ENCODE data around the gene IL1RAPL2.

IL1RAPL2 gene

DNA sequence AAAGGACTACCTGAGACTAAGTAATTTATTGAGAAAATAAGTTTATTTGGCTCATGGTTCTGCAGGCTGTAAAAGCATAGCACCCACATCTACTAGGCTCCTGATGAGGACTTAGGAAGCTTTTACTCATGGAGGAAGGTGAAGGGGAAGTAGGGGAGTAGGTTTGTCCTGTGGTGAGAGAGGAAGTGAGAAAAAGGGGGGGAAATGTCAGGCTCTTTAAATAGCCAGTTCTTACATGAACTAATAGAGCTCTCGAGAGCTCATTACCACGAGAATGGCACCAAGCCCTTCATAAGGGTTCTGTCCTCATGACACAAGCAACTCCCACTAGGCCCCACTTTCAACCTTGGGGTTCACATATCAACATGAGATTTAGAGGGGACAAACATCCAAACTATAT, 1130.9 kb downstream of the IL1RAPL2 start:
- DNase-seq (ENCODE audit: insufficient read length, low spot score) (no peak), FAIRE-seq (no peak)
- no peak for TF ChIP-seq POLR2A (IDR thresholded peaks at IDR 0.05; ENCODE audit: low read depth, low read length)

DNA sequence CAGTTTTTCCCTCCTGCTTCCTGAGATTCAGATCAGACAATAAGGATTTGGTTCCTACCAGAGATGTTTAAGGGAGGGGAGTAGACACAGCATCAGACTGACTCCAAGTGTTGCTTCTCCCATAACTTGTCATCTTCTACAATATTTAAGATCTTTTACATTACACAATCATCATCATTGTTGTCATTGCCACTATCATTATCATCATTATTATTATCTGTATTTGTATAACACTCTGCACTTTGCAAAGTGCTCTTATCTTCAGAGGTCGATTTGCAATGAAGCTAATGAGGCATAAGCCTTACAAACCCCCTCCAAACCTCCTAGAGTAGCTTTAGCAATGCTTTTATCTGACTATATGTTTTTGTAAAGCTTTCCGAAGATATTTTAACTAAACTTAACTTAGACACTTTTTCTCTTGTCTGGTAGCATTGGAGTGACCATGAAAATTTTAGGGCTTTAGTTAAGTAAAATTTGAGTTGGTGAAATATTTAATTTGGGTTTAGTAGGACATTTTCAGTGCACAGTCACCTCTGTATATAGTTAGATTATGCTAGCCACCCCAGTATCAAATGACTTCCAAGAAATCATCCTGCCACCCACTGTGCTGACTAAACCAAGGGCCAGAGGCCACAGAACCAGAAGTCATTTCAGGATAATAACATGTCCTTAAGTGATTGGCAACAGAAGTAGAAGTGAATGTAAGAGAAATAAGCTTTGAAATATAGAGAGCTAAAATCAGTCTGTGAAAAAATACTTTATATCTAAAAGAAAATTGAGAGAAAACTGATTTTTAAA, 1132.2 kb downstream of the IL1RAPL2 start:
- TF ChIP-seq POLR2A (IDR thresholded peaks at IDR 0.05; ENCODE audit: low read depth, low read length) = no peak
- no peak for FAIRE-seq
- DNase-seq (ENCODE audit: insufficient read length, low spot score) = no peak

DNA sequence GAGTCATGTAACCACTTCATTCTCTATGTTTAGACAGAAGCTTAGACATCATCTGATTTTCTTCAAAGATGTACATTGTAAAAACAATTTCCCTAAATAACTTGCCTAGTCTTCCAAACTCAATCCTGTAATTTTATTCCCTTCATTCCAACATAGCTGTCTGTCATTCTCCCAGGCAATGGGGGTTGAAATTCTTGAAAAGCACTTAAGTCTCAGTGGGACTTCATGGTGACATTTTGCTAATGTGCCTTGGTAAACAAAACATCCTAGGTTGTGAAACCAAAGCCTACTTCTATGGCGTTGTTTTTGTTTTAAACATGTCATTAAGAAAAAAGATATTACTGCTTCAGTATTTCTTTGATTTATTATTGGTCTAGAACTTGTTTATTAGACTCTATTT, 1134.3 kb downstream of the IL1RAPL2 start:
- no peak for DNase-seq (ENCODE audit: insufficient read length, low spot score)
- no peak for TF ChIP-seq POLR2A (IDR thresholded peaks at IDR 0.05; ENCODE audit: low read depth, low read length)
- no peak for FAIRE-seq

DNA sequence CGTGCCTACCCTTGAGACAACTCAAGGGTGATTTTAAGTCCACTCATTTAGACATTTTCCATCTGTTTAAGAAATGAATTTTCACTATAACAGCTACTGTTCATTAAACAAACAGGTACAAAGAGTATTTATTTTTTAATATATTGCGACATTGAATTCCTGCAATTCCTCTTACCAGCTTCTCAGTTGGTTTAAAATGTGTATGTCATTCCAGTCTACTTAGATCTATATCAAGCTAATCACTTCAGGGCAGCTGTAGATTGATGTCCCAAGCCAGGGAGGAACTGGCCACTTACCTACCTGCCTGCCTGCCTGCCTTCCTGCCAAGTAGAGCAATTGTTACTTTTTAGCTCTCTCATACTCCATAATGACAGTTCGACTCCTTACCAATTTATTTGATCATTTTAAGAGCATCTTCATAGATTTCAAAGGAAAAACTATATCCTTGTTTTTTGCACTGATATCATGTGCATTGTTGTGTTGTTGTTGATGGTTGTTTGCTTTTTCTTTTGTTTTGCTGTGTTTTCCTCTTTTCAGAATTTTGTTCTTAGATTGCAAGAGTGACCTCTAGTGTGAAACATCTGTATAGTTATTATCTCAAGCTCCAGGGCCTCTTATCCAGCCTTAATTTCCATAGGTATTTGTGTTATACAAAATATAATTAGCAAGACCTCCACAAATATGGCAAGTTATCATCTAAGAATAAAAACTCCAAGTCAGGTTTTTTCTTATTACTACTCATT, 1135.5 kb downstream of the IL1RAPL2 start:
- DNase-seq (ENCODE audit: insufficient read length, low spot score) (no peak), FAIRE-seq (no peak)
- TF ChIP-seq POLR2A (IDR thresholded peaks at IDR 0.05; ENCODE audit: low read depth, low read length) = no peak

DNA sequence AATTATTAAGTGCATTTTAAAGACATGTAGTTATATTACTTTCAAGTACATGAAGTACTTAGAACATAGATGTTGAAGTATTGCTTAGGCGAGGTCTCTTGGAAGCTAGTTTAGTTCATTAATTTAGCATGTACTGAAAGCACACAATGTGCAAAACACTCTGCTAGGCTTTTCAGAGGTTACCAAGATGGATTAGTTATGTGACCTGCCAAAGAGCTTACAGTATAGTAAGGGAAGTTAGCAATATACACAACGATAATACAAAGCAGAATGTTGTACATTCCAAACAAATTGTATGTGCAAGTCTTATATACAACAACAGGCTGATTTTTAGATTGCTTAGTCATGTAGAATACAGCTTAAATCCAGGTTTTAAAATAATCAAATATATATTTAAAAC, 1137.9 kb downstream of the IL1RAPL2 start:
- FAIRE-seq (no peak), DNase-seq (ENCODE audit: insufficient read length, low spot score) (no peak)

DNA sequence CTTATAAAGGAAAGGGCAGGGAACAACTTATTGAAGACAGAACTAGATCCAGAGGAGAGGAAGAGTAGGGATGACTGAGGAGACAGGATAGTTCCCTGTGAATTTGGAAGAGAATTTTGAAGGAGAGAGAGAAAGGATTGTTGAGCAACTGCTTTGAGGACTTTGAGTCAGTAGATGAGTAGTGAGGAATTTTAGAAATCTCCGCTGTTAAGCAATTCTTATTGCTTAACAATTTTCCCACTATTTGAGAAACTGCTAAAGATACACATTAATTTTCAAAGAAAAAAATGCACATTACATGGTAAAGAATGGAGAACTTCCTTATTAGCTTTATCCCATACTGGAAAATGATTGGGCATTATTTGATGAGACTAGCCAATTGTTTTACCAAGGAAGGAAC, 1140.0 kb downstream of the IL1RAPL2 start:
- no peak for DNase-seq (ENCODE audit: insufficient read length, low spot score)
- TF ChIP-seq POLR2A (IDR thresholded peaks at IDR 0.05; ENCODE audit: low read depth, low read length) = no peak
- FAIRE-seq = no peak

More for the DNA sequence above, 1137.9 kb downstream of the IL1RAPL2 start:
- TF ChIP-seq POLR2A (IDR thresholded peaks at IDR 0.05; ENCODE audit: low read depth, low read length) = no peak

DNA sequence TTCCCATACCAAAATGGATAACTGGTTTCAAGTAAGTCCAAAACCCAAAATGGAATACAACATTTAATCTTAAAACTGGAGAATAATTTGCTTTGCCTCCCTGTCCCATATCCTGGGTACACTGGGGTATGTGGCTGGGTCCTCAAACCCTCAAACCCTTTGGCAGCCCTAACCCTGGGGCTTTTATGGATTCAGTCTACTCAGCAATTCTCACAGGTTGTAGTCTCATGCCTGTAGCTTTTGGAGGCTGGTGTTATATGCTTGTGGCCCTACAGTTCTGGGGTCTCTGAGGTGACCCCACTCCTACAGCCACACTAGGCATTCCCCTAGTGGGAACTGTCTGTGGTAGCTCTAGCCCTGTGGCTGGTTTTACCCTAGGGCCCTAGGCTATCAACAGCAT, 1145.8 kb downstream of the IL1RAPL2 start:
- no peak for DNase-seq (ENCODE audit: insufficient read length, low spot score)
- no peak for FAIRE-seq
- no peak for TF ChIP-seq POLR2A (IDR thresholded peaks at IDR 0.05; ENCODE audit: low read depth, low read length)

DNA sequence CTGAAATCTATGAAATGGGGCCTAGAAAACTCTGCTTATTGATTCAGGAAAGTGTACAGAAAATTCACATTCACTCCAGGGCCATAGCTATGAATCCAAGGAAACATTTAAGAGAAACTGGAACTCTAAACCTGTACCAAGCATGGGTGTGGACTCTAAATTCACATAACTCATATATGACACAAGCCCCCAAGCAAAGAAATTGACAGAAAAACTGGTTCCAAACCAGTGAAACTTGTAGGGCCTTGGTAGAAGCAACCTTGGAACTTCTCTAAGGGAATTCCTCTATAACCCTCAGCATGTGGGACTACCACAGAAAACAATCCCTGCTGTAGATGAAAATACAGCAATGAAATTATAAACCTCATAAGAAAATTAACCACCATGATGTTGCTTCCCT, 1149.7 kb downstream of the IL1RAPL2 start:
- TF ChIP-seq POLR2A (IDR thresholded peaks at IDR 0.05; ENCODE audit: low read depth, low read length) = no peak
- FAIRE-seq (no peak), DNase-seq (ENCODE audit: insufficient read length, low spot score) (no peak)

DNA sequence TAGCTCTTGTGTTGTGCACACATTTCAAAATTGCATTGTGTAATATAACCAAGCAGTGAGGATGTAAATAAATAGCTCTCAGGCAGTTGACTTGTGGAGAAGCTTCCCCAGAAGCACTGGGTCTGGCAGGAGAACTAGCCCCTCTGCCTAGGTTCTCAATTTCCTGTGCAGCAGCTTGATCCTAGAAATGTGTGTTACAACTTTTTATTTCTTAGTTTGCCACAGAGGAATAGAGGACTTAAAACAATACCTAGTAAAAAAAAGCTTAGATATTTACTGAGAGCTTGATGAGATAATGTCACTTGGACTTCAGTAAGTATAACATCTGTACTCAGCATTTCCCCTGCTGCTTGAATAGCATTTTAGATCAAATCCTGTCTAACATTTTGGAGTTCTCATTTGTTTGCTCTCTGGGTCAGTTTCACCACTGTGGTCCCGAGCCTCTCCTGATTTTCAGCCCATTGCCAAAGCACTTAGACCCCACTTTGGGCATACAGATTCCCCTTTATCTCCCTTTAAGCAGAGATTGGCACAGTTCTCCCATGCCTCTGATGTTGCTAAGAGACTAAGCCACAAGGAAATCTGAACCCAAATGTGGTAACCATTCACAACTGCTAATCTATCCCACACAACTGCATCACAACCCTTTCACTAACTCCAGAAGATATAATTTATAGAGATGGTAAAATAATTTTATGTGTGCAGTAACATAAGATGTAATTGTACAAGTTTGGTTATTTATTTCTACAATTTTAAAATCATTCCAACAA, 1158.2 kb downstream of the IL1RAPL2 start:
- no peak for TF ChIP-seq POLR2A (IDR thresholded peaks at IDR 0.05; ENCODE audit: low read depth, low read length)
- FAIRE-seq (no peak), DNase-seq (ENCODE audit: insufficient read length, low spot score) (no peak)

DNA sequence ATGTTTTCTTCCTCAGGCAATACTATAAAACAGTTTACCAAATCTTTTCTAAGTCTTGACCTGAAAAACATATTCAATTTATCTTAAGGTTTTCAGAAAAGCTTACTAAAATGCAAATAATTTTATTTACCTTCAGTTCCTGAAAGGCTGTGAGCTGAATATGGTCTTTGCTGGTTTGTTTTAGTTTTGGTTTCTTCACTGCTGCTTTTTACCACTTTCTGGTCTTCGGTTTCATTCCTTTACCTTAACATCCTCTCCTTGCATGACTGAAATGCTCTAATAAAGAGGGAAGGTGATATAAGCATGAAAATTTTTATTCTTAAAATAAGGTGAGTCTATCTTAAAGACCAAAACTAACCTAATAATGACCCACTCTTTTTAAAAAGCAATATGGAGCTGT, 1159.2 kb downstream of the IL1RAPL2 start:
- no peak for TF ChIP-seq POLR2A (IDR thresholded peaks at IDR 0.05; ENCODE audit: low read depth, low read length)
- DNase-seq (ENCODE audit: insufficient read length, low spot score) (no peak), FAIRE-seq (no peak)

DNA sequence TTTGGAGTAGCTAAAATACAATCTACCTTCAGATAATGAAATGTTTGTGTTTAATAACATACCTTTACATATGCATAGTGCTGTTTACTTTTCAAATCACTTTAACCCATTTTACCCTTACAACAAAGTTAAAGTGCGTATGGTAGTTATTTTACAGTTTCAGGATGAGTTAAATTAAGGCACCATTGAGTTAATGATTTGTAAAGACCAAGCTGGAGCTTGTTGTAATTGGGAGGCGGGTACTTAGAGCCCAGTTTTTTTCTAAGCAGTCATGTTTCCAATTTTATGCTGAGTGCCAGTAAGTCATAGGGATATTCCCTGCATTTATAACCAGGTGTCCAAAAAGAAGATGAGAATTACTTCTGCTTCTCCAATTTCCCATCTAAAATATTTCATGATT, 1172.2 kb downstream of the IL1RAPL2 start:
- no peak for TF ChIP-seq POLR2A (IDR thresholded peaks at IDR 0.05; ENCODE audit: low read depth, low read length)
- FAIRE-seq (no peak), DNase-seq (ENCODE audit: insufficient read length, low spot score) (no peak)

DNA sequence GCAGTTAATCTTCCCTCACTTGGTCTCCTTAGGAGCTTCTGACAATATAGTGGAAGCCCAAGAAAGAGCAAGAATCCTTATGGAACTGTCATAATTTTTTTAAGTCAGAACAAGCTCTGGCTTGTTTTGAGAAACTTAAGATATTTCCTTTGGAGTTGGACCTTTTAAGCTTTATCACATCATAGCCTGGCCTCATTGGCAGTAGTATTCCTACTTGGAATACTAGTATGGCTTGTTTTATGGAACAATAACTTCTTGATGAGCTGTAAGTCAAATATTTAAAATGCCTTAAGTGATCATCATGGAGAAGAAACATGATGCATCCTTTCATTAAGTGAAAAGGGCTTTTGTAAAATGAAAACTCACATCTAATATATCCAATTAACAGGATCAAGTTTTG, 1178.3 kb downstream of the IL1RAPL2 start:
- no peak for FAIRE-seq
- DNase-seq (ENCODE audit: insufficient read length, low spot score) = no peak
- no peak for TF ChIP-seq POLR2A (IDR thresholded peaks at IDR 0.05; ENCODE audit: low read depth, low read length)

DNA sequence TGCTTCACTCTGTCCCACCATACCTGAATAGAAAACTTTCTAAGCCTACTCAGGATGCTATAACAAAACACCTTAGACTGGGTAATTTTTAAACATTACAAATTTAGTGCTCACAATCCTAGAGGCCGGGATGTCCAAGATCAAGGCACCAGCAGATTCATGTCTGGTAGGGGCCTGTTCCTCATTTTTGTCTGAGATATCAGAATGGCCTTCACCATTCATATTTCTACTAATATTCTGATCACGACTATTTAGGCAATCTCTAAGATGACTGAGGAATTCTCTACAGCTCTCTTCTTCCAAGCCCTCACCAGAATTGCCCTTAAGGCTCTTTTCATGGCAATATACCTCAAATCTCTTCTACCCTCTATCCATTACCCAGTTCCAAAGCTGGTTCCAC, 1178.9 kb downstream of the IL1RAPL2 start:
- TF ChIP-seq POLR2A (IDR thresholded peaks at IDR 0.05; ENCODE audit: low read depth, low read length) = no peak
- FAIRE-seq (no peak), DNase-seq (ENCODE audit: insufficient read length, low spot score) (no peak)

DNA sequence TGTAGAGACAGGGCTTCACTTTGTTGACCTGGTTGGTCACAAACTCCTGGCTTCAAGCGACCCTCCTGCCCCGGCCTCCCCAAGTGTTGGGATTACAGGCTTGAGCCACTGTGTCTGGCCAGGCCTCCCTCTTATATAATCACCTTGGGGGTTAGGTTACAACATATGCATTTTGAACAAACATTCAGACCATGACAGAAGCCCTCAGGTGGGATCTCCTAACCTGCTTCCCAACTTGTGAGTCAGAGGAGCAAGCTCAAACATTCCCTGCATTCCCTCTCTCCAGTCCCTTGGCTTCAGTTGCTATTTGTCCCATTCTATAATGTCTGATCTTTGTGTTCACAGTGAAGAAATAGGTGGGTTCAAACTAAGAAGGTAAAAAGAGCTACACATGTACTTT, 1179.9 kb downstream of the IL1RAPL2 start:
- FAIRE-seq = no peak
- TF ChIP-seq POLR2A (IDR thresholded peaks at IDR 0.05; ENCODE audit: low read depth, low read length) = no peak

More for the DNA sequence above, 1179.9 kb downstream of the IL1RAPL2 start:
- no peak for DNase-seq (ENCODE audit: insufficient read length, low spot score)
